ENCODE measurements around the gene PRKCA. TPM values are rescaled to one million over a fixed set of nuclear protein-coding genes. Genes with fewer than 3 reads are reported as not detected.

The PRKCA gene
- polyA plus RNA-seq, 2 donors = 1.2 to 1.3 TPM

DNA sequence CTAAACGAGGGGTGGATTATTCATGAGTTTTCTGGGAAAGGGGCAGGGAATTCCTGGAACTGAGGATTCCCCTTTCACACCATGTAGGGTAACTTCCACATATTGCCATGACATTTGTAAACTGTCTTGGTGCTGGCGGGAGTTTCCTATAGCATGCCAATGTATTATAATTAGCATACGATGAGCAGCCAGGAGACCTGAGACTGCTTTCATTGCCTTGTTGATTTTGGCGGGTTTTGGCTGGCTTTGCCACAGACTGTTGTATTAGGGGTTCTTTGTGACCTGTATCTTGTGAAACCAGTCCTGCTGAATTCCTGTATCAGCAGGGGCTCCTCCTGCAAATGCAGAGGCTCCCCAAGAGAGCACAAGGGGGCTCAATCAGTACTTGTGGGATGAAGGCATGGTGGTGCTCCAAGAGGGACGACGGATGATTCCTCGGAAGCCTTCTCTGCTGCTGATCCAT lies 428.1 kb downstream of the PRKCA start:
- H3K4me1 ChIP-seq (ENCODE audit: control insufficient read depth in 2 of 2, insufficient read depth in 2 of 2, low read length in 1 of 2) = peaks cover 2 to 14% of the 10 kb centered on the region in 2 donors
- no peak overlapping the region for H3K27ac ChIP-seq (ENCODE audit: low read depth in 2 of 2, low read length in 1 of 2)
- WGBS, 2 donors = 51 to 74% methylated on average over 7 of the region's 7 CpGs
- H3K9me3 ChIP-seq (ENCODE audit: control insufficient read depth in 2 of 2, insufficient read depth in 1 of 2, low read depth in 1 of 2, low read length in 1 of 2) = no peaks in the 10 kb centered on the region
- H3K27me3 ChIP-seq (ENCODE audit: control insufficient read depth in 1 of 2, insufficient read depth in 2 of 2, low read length in 2 of 2) = no peaks in the 10 kb centered on the region
- H3K4me3 ChIP-seq (ENCODE audit: low read depth in 1 of 2, low read length in 2 of 2) = no peak overlapping the region
- H3K36me3 ChIP-seq (ENCODE audit: control insufficient read depth in 2 of 2, insufficient read depth in 2 of 2, low read length in 1 of 2) = peaks cover 0 to 2% of the 10 kb centered on the region in 2 donors

GRCh38 chr17:66733759-66734158 lies 431.3 kb downstream of the PRKCA start:
- H3K36me3 ChIP-seq (ENCODE audit: control insufficient read depth in 2 of 2, insufficient read depth in 2 of 2, low read length in 1 of 2) = peaks cover 0 to 5% of the 10 kb centered on the region in 2 donors
- WGBS, 2 donors = 96% methylated on average over 2 of the region's 2 CpGs
- no peak overlapping the region for H3K27ac ChIP-seq (ENCODE audit: low read depth in 2 of 2, low read length in 1 of 2)
- H3K4me3 ChIP-seq (ENCODE audit: low read depth in 1 of 2, low read length in 2 of 2) = no peak overlapping the region
- H3K27me3 ChIP-seq (ENCODE audit: control insufficient read depth in 1 of 2, insufficient read depth in 2 of 2, low read length in 2 of 2) = no peaks in the 10 kb centered on the region
- H3K4me1 ChIP-seq (ENCODE audit: control insufficient read depth in 2 of 2, insufficient read depth in 2 of 2, low read length in 1 of 2) = peaks cover 2 to 7% of the 10 kb centered on the region in 2 donors
- no peaks in the 10 kb centered on the region for H3K9me3 ChIP-seq (ENCODE audit: control insufficient read depth in 2 of 2, insufficient read depth in 1 of 2, low read depth in 1 of 2, low read length in 1 of 2)

DNA sequence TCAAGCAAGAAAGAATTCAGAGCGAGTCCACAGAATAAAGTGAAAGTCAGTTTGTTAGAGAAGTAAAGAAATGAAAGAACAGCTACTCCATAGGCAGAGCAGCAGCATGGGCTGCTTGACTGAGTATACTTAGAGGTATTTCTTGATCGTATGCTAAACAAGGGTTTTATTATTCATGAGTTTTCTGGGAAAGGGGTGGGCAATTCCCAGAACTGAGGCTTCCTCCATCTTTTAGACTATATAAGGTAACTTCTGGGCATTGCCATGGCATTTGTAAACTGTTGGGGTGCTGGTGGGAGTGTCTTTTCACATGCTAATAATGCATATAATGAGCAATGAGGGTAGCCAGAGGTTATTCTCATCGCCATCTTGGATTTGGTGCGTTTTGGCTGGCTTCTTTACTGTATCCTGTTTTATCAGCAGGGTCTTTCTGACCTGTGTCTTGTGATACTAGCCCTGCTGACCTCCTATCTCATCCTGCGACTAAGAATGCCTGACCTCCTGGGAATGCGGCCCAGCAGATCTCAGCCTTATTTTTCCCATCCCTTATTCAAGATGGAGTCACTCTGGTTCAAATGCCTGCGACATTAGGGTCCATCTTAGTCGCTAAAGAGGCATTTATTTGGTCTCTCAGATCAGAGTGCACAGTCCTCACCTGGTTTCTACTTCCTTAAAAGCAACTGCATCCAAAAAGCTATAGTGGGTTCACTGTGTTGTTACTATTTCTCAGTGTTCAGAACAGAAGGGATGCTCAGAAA lies 432.0 kb downstream of the PRKCA start:
- Histone ChIP-seq H3K27me3 (ENCODE audit: control insufficient read depth in 1 of 2, insufficient read depth in 2 of 2, low read length in 2 of 2) (no peaks in the 10 kb centered on the region), H3K27ac (ENCODE audit: low read depth in 2 of 2, low read length in 1 of 2) (no peak overlapping the region), H3K4me3 (ENCODE audit: low read depth in 1 of 2, low read length in 2 of 2) (no peak overlapping the region), H3K9me3 (ENCODE audit: control insufficient read depth in 2 of 2, insufficient read depth in 1 of 2, low read depth in 1 of 2, low read length in 1 of 2) (no peaks in the 10 kb centered on the region), H3K36me3 (ENCODE audit: control insufficient read depth in 2 of 2, insufficient read depth in 2 of 2, low read length in 1 of 2) (peaks cover 0 to 5% of the 10 kb centered on the region in 2 donors), H3K4me1 (ENCODE audit: control insufficient read depth in 2 of 2, insufficient read depth in 2 of 2, low read length in 1 of 2) (peaks cover 2 to 7% of the 10 kb centered on the region in 2 donors)
- WGBS, 2 donors = 79 to 82% methylated on average over 8 of the region's 8 CpGs

DNA sequence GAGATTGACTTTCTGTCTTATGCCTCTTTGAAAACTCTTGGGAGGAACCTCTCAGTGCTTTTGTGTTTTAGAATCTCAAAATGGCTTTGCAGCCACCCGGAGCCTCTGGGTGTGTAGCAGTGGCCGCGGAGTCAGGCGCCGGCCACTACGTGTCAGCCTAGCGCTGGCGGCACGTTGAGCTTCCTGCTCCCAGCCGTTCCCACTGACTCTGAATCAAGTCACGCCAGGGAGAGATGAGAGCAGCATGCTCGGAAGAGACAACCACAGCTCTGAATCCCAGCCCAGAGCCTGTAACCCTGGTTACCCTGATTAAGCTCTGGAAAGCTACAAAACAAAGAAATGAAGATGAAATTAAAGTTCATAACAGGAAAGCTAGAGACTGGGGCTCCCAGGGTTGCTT lies 435.1 kb downstream of the PRKCA start:
- 62% methylated on average over 12 of the region's 12 CpGs for WGBS, 2 donors
- Histone ChIP-seq H3K27me3 (ENCODE audit: control insufficient read depth in 1 of 2, insufficient read depth in 2 of 2, low read length in 2 of 2) (no peaks in the 10 kb centered on the region), H3K36me3 (ENCODE audit: control insufficient read depth in 2 of 2, insufficient read depth in 2 of 2, low read length in 1 of 2) (peaks cover 0 to 5% of the 10 kb centered on the region in 2 donors), H3K4me1 (ENCODE audit: control insufficient read depth in 2 of 2, insufficient read depth in 2 of 2, low read length in 1 of 2) (no peaks in the 10 kb centered on the region), H3K9me3 (ENCODE audit: control insufficient read depth in 2 of 2, insufficient read depth in 1 of 2, low read depth in 1 of 2, low read length in 1 of 2) (no peaks in the 10 kb centered on the region), H3K27ac (ENCODE audit: low read depth in 2 of 2, low read length in 1 of 2) (no peak overlapping the region), H3K4me3 (ENCODE audit: low read depth in 1 of 2, low read length in 2 of 2) (no peak overlapping the region)

DNA sequence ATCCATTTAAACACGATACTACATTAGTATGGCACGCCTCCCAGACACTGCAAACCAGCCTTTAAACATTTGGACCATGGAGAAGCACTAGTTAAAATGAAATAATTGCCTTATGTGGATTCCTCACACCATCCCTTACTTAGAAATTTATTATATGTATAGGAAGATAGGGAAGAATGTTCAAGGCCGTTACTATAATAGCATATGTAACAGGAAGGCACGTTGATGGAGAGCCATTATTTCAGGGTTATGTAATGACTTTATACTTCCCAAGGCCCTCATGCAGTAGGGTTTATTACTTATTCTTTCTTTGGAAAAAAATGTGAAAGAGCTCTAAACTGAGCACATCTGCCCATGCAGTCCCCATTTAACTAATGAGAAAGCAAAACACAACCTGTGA lies 435.9 kb downstream of the PRKCA start:
- Histone ChIP-seq H3K4me3 (ENCODE audit: low read depth in 1 of 2, low read length in 2 of 2) (no peak overlapping the region), H3K4me1 (ENCODE audit: control insufficient read depth in 2 of 2, insufficient read depth in 2 of 2, low read length in 1 of 2) (no peaks in the 10 kb centered on the region), H3K27ac (ENCODE audit: low read depth in 2 of 2, low read length in 1 of 2) (no peak overlapping the region), H3K27me3 (ENCODE audit: control insufficient read depth in 1 of 2, insufficient read depth in 2 of 2, low read length in 2 of 2) (no peaks in the 10 kb centered on the region), H3K36me3 (ENCODE audit: control insufficient read depth in 2 of 2, insufficient read depth in 2 of 2, low read length in 1 of 2) (peaks cover 0 to 5% of the 10 kb centered on the region in 2 donors), H3K9me3 (ENCODE audit: control insufficient read depth in 2 of 2, insufficient read depth in 1 of 2, low read depth in 1 of 2, low read length in 1 of 2) (no peaks in the 10 kb centered on the region)
- whole genome bisulfite sequencing, 2 donors = 74 to 85% methylated on average over 4 of the region's 4 CpGs

- H3K27ac ChIP-seq (ENCODE audit: low read depth in 2 of 2, low read length in 1 of 2) = no peak overlapping the region
- no peak overlapping the region for H3K4me3 ChIP-seq (ENCODE audit: low read depth in 1 of 2, low read length in 2 of 2)
- H3K4me1 ChIP-seq (ENCODE audit: control insufficient read depth in 2 of 2, insufficient read depth in 2 of 2, low read length in 1 of 2) = no peaks in the 10 kb centered on the region
- H3K36me3 ChIP-seq (ENCODE audit: control insufficient read depth in 2 of 2, insufficient read depth in 2 of 2, low read length in 1 of 2) = peaks cover 0 to 5% of the 10 kb centered on the region in 2 donors
- 84 to 85% methylated on average over 8 of the region's 8 CpGs for WGBS, 2 donors
- H3K9me3 ChIP-seq (ENCODE audit: control insufficient read depth in 2 of 2, insufficient read depth in 1 of 2, low read depth in 1 of 2, low read length in 1 of 2) = no peaks in the 10 kb centered on the region
- no peaks in the 10 kb centered on the region for H3K27me3 ChIP-seq (ENCODE audit: control insufficient read depth in 1 of 2, insufficient read depth in 2 of 2, low read length in 2 of 2)
These were observed 437.1 kb downstream of the PRKCA start for GRCh38 chr17:66739553-66739952.

DNA sequence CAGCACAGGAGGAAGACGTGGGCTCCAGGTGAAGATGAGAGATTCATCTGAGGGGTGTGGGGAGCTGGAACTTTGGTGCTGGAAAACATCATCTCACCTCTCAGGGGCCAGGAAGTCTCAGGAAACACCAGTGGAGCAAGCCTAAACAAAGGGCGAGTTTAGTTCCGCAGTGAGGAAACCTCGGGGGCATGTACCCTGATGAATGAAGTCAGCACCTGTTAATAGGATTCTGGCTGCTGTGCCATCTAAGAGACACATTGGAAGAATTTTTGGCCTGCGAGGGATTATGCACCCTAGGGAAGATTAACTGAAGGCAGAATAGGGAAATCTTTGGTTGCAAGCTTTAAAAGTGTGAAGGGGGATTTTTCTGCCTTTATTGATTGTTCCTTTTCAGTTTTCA lies 437.8 kb downstream of the PRKCA start:
- Histone ChIP-seq H3K27ac (ENCODE audit: low read depth in 2 of 2, low read length in 1 of 2) (no peak overlapping the region), H3K4me3 (ENCODE audit: low read depth in 1 of 2, low read length in 2 of 2) (no peak overlapping the region), H3K9me3 (ENCODE audit: control insufficient read depth in 2 of 2, insufficient read depth in 1 of 2, low read depth in 1 of 2, low read length in 1 of 2) (no peaks in the 10 kb centered on the region), H3K27me3 (ENCODE audit: control insufficient read depth in 1 of 2, insufficient read depth in 2 of 2, low read length in 2 of 2) (no peaks in the 10 kb centered on the region), H3K36me3 (ENCODE audit: control insufficient read depth in 2 of 2, insufficient read depth in 2 of 2, low read length in 1 of 2) (peaks cover 0 to 5% of the 10 kb centered on the region in 2 donors), H3K4me1 (ENCODE audit: control insufficient read depth in 2 of 2, insufficient read depth in 2 of 2, low read length in 1 of 2) (no peaks in the 10 kb centered on the region)
- WGBS, 2 donors = 44 to 55% methylated on average over 5 of the region's 5 CpGs

GRCh38 chr17:66743511-66743910 lies 441.1 kb downstream of the PRKCA start:
- H3K36me3 ChIP-seq (ENCODE audit: control insufficient read depth in 2 of 2, insufficient read depth in 2 of 2, low read length in 1 of 2) = no peaks in the 10 kb centered on the region

DNA sequence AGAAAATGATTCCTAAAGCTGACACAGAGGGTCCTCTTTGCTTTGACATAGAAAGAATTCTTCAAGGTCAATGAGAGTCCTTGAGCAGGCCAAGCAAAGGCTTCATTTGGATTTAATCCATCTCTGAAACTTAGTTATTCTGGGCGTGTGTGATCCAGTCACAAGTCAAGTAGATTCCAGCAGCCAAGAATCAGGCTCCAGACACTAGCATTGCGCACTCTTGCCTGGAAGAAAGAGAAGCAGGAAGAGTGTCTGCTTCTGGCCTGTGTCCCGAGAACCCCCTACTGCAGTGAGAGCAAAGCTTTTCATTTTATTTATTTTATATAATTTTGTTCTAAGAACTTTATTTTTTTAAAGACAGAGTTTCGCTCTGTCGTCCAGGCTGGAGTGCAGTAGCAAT lies 444.3 kb downstream of the PRKCA start:
- Histone ChIP-seq H3K27ac (ENCODE audit: low read depth in 2 of 2, low read length in 1 of 2) (no peak overlapping the region), H3K9me3 (ENCODE audit: control insufficient read depth in 2 of 2, insufficient read depth in 1 of 2, low read depth in 1 of 2, low read length in 1 of 2) (no peaks in the 10 kb centered on the region), H3K36me3 (ENCODE audit: control insufficient read depth in 2 of 2, insufficient read depth in 2 of 2, low read length in 1 of 2) (no peaks in the 10 kb centered on the region), H3K4me3 (ENCODE audit: low read depth in 1 of 2, low read length in 2 of 2) (no peak overlapping the region), H3K4me1 (ENCODE audit: control insufficient read depth in 2 of 2, insufficient read depth in 2 of 2, low read length in 1 of 2) (no peaks in the 10 kb centered on the region), H3K27me3 (ENCODE audit: control insufficient read depth in 1 of 2, insufficient read depth in 2 of 2, low read length in 2 of 2) (no peaks in the 10 kb centered on the region)
- WGBS, 2 donors = 81 to 87% methylated on average over 5 of the region's 5 CpGs

More at GRCh38 chr17:66743511-66743910, 441.1 kb downstream of the PRKCA start:
- no peaks in the 10 kb centered on the region for H3K9me3 ChIP-seq (ENCODE audit: control insufficient read depth in 2 of 2, insufficient read depth in 1 of 2, low read depth in 1 of 2, low read length in 1 of 2)
- no peaks in the 10 kb centered on the region for H3K4me1 ChIP-seq (ENCODE audit: control insufficient read depth in 2 of 2, insufficient read depth in 2 of 2, low read length in 1 of 2)
- 94 to 96% methylated on average over 2 of the region's 2 CpGs for WGBS, 2 donors
- H3K4me3 ChIP-seq (ENCODE audit: low read depth in 1 of 2, low read length in 2 of 2) = no peak overlapping the region
- H3K27me3 ChIP-seq (ENCODE audit: control insufficient read depth in 1 of 2, insufficient read depth in 2 of 2, low read length in 2 of 2) = no peaks in the 10 kb centered on the region
- no peak overlapping the region for H3K27ac ChIP-seq (ENCODE audit: low read depth in 2 of 2, low read length in 1 of 2)
